Mesothelial cell of epicardium (in vitro differentiated cells): ENCODE measurements around the gene UNK. TPM values are rescaled to one million over a fixed set of nuclear protein-coding genes. Genes with fewer than 3 reads are reported as not detected.

Experiments
- DNase-seq, 2 experiments: peaks; one replicate each; pipeline ENCODE4 v3.0.0; 2021; ENCODE audit warnings: low spot score in 2 of 2; ENCODE audit not compliant: unreplicated experiment in 2 of 2
- H3K27ac Mint-ChIP-seq: 2 replicates; pipeline ENCODE4 v1.8.0; 2021; ENCODE audit warnings: mixed read lengths
- H3K27me3 Mint-ChIP-seq: 2 replicates; pipeline ENCODE4 v1.8.0; 2021; ENCODE audit warnings: low read depth, mixed read lengths
- H3K36me3 Mint-ChIP-seq: 2 replicates; pipeline ENCODE4 v1.8.0; 2021; ENCODE audit warnings: mixed read lengths
- H3K4me1 Mint-ChIP-seq: 2 replicates; pipeline ENCODE4 v1.8.0; 2021; ENCODE audit warnings: mixed read lengths
- H3K4me3 Mint-ChIP-seq: 2 replicates; pipeline ENCODE4 v1.8.0; 2021; ENCODE audit warnings: mild to moderate bottlenecking, moderate library complexity, mixed read lengths
- H3K9me3 Mint-ChIP-seq: 2 replicates; pipeline ENCODE4 v1.8.0; 2021; ENCODE audit warnings: mixed read lengths
- CTCF ChIP-seq: fragments of 200-600 bp; sonication (generic); IDR thresholded peaks from one replicate; pipeline ENCODE4 v1.5.0; 2021; ENCODE audit warnings: antibody characterized with exemption; ENCODE audit not compliant: unreplicated experiment
- total RNA-seq: library from RNA; stranded (reverse); gene quantifications from 3 replicates; pipeline ENCODE4 v1.2.1, GENCODE V29; 2021

The UNK gene
- total RNA-seq, 1 donor from 2014 or later = 66.4 TPM

GRCh38 chr17:75846692-75847613 lies 62.3 kb downstream of the UNK start:
- H3K27me3 Mint-ChIP-seq = no peaks in the 10 kb centered on the region
- H3K27ac Mint-ChIP-seq = peak overlapping the region; percentile 47
- H3K9me3 Mint-ChIP-seq = no peaks in the 10 kb centered on the region
- peaks cover 17% of the 10 kb centered on the region for H3K4me1 Mint-ChIP-seq
- no peak overlapping the region for H3K4me3 Mint-ChIP-seq
- DNase-seq = no peak
- H3K36me3 Mint-ChIP-seq = peaks cover 19% of the 10 kb centered on the region
- no peak for TF ChIP-seq CTCF

GRCh38 chr17:75847614-75848522 lies 63.3 kb downstream of the UNK start:
- Mint-ChIP-seq H3K27me3 (no peaks in the 10 kb centered on the region), H3K27ac (no peak overlapping the region), H3K36me3 (peaks cover 21% of the 10 kb centered on the region), H3K4me3 (no peak overlapping the region), H3K9me3 (no peaks in the 10 kb centered on the region), H3K4me1 (peaks cover 19% of the 10 kb centered on the region)
- no peak for DNase-seq
- no peak for TF ChIP-seq CTCF

- no peaks in the 10 kb centered on the region for H3K27me3 Mint-ChIP-seq
- H3K36me3 Mint-ChIP-seq = peaks cover 21% of the 10 kb centered on the region
These were observed 64.1 kb downstream of the UNK start for GRCh38 chr17:75848523-75849278.

GRCh38 chr17:75849279-75849646 lies 64.7 kb downstream of the UNK start:
- TF ChIP-seq CTCF = no peak

More at GRCh38 chr17:75848523-75849278, 64.1 kb downstream of the UNK start:
- Mint-ChIP-seq H3K9me3 (no peaks in the 10 kb centered on the region), H3K4me1 (peaks cover 17% of the 10 kb centered on the region), H3K27ac (no peak overlapping the region), H3K4me3 (no peak overlapping the region)
- DNase-seq = peak in 1 of 2 experiments; percentile 80
- peak; percentile 72 for TF ChIP-seq CTCF

GRCh38 chr17:75849724-75850123 lies 65.1 kb downstream of the UNK start:
- TF ChIP-seq CTCF = no peak

More at GRCh38 chr17:75849279-75849646, 64.7 kb downstream of the UNK start:
- H3K9me3 Mint-ChIP-seq = no peaks in the 10 kb centered on the region
- H3K27me3 Mint-ChIP-seq = no peaks in the 10 kb centered on the region
- peaks cover 17% of the 10 kb centered on the region for H3K4me1 Mint-ChIP-seq
- H3K36me3 Mint-ChIP-seq = peaks cover 21% of the 10 kb centered on the region
- DNase-seq = no peak
- H3K4me3 Mint-ChIP-seq = no peak overlapping the region
- H3K27ac Mint-ChIP-seq = no peak overlapping the region

More at GRCh38 chr17:75849724-75850123, 65.1 kb downstream of the UNK start:
- Mint-ChIP-seq H3K4me1 (peaks cover 22% of the 10 kb centered on the region), H3K27me3 (no peaks in the 10 kb centered on the region), H3K9me3 (no peaks in the 10 kb centered on the region), H3K36me3 (peaks cover 21% of the 10 kb centered on the region), H3K4me3 (no peak overlapping the region), H3K27ac (no peak overlapping the region)
- no peak for DNase-seq
